ENCODE measurements around the gene FAM199X.
"Not testable (repeated sequence)": the region's sequence is repeated elsewhere in the genome, so short reads cannot be mapped to it uniquely, and the experiment has no call there.

The FAM199X gene

DNA sequence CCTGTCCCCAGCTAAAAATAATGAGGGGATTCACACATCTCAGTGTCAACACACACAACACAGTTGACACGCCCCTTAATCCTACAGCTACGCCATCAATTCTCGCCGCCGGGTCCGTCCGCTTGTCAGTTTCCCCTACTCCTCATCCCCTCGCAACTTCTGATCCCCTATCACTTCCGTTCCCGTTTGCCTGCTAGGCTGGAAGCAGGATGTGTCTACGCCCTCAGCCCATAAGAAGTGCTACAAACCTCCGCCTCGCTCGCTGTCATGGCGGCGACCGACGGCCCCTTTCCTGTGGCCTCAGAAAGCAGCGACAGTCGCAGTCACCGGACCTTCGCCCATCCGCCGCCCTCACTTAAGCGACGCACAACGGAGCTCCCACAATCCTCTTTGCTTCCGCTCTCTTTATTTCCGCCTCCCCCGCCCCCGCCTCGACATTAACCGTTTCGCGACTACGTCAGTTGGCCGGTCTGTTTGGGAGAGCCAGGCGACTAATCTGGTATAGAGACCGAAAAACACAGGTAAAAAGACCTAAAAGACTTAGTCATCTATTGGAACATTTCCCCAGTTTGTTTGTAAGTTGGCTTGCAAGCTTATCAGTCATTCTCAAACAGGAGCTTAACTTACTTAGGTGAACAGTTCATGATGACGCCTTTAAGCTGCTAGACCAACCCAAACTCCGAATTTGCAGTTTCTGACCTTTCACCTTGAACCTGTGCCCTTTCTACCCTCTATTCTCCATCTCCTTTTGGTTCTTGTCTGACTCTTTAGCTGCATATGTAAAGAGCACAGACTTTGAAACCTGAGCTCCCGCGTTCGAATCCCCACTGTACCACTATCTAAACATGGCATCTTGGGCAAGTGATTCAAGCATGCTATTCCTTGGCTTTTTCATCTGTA lies 9.4 kb upstream of the FAM199X start, which contains the start of gene SLC25A53:
Gene SLC25A53 (minus strand): TSS at position 380 of the 900 bp plus-strand sequence. CDS start 51,752 bp downstream, outside the sequence.
- TF ChIP-seq POLR2A (IDR thresholded peaks at IDR 0.05; ENCODE audit: low read depth, low read length), result no peak; the same call in 1 of the 2 replicates
- peak; percentile 19 for DNase-seq (ENCODE audit: insufficient read length, low spot score)
- FAIRE-seq, result peak; percentile 78

DNA sequence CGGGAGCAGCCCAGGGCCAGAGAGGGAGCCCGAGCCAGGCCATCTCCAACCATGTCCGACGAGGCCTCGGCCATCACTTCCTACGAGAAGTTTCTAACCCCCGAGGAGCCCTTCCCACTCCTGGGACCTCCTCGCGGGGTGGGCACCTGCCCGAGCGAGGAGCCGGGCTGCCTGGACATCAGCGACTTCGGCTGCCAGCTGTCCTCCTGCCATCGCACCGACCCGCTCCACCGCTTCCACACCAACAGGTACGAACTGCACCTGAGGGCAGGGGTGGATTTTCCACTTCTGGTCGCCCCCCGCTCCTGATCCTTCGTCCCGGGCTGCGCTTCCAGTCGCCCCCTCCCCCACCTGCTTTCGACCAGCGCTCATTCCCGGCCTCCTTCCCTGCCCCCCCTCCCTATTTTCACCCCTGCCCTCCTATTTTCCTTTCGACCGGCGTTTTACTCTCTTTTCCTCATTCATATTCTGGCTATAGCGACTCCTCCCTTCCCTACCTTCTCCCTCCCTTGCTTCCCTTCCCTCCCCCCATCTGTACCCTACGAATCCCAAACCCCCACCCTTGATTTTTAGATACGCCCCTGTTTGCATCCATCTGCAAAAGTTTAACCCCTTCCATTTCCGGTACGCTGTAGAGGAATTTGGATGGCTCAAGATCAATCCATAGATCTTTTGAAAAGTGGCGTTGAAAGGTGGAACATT lies 633 bp downstream of the FAM199X start:
- DNase-seq (ENCODE audit: insufficient read length, low spot score), result no peak
- no peak for FAIRE-seq
- TF ChIP-seq POLR2A (IDR thresholded peaks at IDR 0.05; ENCODE audit: low read depth, low read length), result no peak

DNA sequence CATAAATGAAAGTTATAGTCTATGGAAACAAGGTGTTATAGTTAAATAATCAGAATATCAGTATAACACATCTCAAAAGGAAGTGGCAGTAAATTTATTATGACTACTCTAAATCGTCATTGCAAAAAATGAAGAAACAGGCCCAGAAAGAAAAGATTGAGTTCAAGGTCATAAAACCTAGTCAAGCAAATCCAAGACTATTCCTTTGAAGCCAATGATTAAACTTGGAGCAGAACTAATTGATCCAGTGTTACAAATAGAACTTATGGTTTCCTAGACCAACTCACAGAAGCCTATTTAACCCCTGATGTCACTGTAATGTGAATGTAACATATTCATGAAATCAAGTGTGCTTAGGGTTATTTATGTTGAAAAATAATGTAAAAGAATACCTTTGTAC lies 1.9 kb downstream of the FAM199X start:
- FAIRE-seq (no peak), DNase-seq (ENCODE audit: insufficient read length, low spot score) (no peak)
- TF ChIP-seq POLR2A (IDR thresholded peaks at IDR 0.05; ENCODE audit: low read depth, low read length), result no peak

DNA sequence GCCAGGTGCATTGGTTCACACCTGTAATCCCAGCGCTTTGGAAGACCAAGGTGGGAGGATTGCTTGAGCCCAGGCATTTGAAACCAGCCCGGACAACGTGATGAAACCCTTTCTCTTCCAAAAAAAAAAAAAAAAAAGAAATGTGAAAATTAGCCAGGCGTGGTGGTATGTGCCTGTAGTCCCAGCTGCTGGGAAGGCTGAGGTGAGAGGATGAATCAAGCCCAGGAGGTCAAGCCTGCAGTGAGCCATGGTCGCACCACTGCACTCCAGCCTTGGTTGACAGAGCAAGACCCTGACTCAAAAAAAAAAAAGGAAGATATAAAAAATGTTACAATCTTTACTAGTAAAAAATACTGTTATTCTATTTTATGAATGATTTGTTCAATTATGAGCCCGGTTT lies 5.9 kb downstream of the FAM199X start:
- no peak for TF ChIP-seq POLR2A (IDR thresholded peaks at IDR 0.05; ENCODE audit: low read depth, low read length)
- FAIRE-seq, result no peak
- DNase-seq (ENCODE audit: insufficient read length, low spot score), result no peak

DNA sequence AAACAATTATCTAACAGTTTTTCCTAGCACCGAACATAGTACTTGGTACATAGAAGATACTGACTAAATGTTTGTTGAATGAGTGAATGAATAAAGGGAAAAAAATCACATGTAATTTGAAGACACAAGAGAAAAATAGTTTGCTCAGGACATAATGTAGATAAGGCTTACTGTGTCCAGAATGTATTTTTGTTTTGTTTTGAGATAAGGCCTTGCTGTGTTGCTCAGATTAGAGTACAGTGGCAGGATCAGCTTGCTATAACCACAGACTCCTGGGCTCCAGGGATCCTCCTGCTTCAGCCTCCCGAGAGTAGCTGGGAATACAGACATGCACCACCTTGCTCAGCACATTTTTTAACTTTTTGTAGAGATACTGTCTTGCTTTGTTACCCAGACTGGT lies 6.5 kb downstream of the FAM199X start:
- DNase-seq (ENCODE audit: insufficient read length, low spot score) (no peak), FAIRE-seq (no peak)
- no peak for TF ChIP-seq POLR2A (IDR thresholded peaks at IDR 0.05; ENCODE audit: low read depth, low read length)

DNA sequence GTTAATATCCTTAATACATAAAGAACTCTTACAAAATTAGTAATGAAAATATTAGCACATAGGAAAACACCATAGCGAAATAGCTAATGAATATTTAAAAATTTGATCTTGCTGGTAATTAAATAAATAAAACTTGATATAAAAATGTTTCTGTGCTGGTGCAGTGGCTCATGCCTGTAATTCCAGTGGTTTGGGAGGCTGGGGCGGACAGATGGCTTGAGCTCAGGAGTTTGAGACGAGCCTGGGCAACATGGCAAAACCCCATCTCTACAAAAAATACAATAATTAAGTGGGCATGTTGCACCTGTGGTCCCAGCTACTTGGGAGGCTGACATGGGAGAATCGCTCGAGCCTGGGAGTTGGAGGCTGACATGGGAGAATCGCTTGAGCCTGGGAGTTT lies 7.6 kb downstream of the FAM199X start:
- TF ChIP-seq POLR2A (IDR thresholded peaks at IDR 0.05; ENCODE audit: low read depth, low read length), result no peak
- DNase-seq (ENCODE audit: insufficient read length, low spot score) (no peak), FAIRE-seq (no peak)

DNA sequence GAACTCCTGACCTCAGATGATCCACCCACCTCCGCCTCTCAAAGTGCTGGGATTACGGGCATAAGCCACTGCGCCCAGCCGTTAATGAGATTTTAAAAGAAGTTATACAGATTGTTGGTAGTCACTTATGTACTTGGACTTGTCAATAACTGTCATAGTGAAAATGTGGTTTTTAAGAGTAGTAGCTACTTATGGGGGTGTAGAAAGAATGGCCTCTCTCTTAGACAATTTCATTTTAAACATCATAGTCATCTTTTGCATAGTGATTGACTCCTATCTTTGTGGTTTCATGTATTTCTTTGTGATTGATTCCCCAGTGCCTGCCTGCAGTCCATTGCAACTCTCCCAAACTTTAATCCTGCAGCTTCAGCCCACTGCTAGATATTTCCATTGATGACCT lies 17.4 kb downstream of the FAM199X start:
- FAIRE-seq, result no peak
- no peak for DNase-seq (ENCODE audit: insufficient read length, low spot score)
- no peak for TF ChIP-seq POLR2A (IDR thresholded peaks at IDR 0.05; ENCODE audit: low read depth, low read length)

DNA sequence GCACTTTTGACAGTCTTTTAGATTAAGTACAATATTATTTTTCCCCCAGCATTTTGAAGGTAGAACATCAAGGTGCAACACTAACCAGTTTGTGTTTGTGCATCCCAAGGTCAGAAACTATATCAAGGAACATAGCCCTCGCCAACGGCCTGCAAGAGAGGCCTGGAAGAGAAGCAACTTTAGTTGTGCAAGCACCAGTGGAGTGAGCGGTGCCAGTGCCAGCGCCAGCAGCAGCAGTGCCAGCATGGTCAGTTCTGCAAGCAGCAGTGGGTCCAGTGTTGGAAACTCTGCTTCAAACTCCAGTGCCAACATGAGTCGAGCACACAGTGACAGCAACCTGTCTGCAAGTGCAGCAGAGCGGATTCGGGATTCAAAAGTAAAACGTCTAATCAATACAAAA lies 21.7 kb downstream of the FAM199X start:
- TF ChIP-seq POLR2A (IDR thresholded peaks at IDR 0.05; ENCODE audit: low read depth, low read length), result no peak
- DNase-seq (ENCODE audit: insufficient read length, low spot score), result no peak
- no peak for FAIRE-seq

DNA sequence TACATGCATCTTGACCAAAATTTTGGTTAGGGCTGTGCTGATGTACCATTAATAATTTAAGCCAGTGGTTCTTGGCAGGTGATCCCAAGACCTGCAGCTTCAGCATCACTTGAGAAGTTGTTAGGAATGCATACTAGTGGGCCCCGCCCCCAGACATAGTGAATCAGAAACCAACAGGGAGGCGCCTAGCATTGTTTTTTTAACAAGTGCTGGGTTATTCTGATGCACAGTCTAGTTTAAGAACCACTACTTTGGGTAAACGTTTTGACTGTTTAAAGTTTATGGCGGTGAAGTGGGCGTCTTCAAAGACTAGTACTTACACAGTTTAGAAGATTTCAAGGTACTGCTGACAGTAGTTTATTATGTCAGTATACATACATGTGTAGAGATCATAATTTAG lies 23.6 kb downstream of the FAM199X start:
- no peak for TF ChIP-seq POLR2A (IDR thresholded peaks at IDR 0.05; ENCODE audit: low read depth, low read length)
- no peak for DNase-seq (ENCODE audit: insufficient read length, low spot score)
- no peak for FAIRE-seq

DNA sequence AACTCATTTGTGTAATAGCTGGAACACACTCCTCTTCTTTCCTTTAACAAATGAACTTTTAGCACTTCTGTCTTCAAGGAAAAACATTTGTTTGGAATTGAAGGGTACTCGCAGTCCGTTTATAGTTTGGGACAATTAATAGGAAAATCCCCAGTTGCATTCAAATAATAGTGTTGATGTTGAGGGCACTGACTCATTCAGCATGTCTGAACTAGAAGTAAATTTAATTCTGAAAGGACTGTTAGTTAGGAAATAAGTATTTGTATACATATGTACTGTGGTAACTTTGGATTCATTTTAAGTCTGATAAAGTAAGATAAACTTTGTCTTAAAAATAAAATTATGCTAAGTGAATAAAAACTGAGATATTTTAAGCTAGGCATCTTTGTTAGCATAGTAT lies 27.2 kb downstream of the FAM199X start:
- no peak for TF ChIP-seq POLR2A (IDR thresholded peaks at IDR 0.05; ENCODE audit: low read depth, low read length)
- no peak for DNase-seq (ENCODE audit: insufficient read length, low spot score)
- FAIRE-seq, result no peak

DNA sequence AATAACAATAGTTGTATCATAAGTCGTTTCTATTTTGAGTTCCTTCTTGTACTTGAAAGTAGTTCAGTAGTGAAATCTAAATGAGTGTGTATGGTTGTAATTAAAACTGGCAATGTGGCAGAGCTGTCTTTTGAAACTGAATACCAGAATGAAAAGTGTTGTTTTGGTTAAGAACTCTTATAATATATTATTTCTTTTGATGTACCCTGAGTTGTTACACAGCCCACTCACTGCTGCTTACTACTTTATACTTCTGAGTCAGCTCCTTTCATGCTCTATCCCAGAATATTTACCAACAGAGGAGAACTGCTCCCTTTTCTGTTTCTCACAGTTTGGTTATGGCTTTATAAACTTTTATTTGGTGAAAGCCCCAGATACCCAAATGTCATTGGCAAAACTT lies 28.8 kb downstream of the FAM199X start:
- FAIRE-seq (no peak), DNase-seq (ENCODE audit: insufficient read length, low spot score) (no peak)
- TF ChIP-seq POLR2A (IDR thresholded peaks at IDR 0.05; ENCODE audit: low read depth, low read length), result no peak

DNA sequence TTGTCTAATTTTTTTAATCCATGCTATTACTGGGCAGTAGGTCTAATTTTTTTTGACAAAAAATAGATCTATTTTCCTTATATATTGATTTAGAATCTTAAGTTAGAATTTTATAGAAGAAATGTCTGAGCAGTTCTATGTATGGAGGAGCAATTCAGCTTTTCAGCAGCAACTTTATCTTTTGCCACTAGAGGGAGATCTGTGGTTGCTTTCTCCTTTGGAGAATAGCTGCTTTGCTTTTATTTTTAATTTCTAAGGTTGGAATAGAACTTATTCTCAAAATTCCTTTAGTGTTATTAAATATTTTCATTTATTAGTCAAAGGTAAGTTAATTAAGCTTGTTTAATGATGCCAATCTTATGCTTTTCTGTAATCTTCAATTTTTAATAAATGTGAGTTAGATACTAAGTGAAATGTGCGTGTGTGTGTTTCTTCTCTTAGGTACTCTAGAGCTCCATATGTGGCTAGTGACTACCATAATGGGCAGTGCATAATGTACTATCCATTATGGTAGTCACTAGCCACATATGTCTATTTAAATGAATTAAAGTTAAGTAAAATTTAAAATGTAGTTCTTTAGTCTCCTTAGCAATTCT lies 29.3 kb downstream of the FAM199X start:
- DNase-seq (ENCODE audit: insufficient read length, low spot score) (no peak), FAIRE-seq (no peak)
- TF ChIP-seq POLR2A (IDR thresholded peaks at IDR 0.05; ENCODE audit: low read depth, low read length), result no peak

DNA sequence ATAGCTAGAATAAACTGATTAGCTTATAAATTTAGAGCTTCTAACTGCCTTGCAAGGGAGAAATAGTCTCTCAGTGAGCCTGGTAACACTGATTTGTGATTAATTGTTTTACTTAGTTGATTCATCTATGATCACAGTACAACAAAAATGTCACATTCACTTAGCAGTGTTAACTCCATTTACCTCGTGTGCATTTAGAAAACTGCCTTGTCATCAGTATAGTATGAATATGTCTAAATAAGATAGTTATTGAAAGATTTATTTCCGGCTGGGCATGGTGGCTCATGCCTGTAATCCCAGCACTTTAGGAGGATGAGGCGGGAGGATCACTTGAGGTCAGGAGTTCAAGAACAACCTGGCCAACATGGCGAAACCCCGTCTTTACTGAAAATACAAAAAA lies 39.3 kb downstream of the FAM199X start:
- TF ChIP-seq POLR2A (IDR thresholded peaks at IDR 0.05; ENCODE audit: low read depth, low read length), result no peak
- FAIRE-seq (no peak), DNase-seq (ENCODE audit: insufficient read length, low spot score) (no peak)

DNA sequence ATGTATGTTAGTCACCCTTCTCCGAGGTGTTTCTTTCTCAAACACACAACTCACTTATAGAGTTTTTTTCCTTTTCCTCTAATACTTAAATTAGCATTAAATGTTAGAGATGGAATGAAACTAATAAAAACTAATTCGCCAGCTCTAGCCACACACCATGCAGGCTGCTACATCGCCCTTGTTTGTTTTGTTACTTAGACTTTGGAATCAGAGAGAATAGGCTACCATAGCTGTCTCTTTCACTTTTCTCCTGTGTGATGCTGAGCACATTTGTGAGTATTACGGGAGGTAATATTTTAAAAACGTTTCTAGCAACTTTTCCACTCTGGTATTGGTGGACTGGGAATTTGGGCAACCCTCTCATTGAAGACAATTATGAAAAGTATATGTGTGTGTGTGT lies 44.9 kb downstream of the FAM199X start:
- no peak for FAIRE-seq
- TF ChIP-seq POLR2A (IDR thresholded peaks at IDR 0.05; ENCODE audit: low read depth, low read length), result no peak
- no peak for DNase-seq (ENCODE audit: insufficient read length, low spot score)

DNA sequence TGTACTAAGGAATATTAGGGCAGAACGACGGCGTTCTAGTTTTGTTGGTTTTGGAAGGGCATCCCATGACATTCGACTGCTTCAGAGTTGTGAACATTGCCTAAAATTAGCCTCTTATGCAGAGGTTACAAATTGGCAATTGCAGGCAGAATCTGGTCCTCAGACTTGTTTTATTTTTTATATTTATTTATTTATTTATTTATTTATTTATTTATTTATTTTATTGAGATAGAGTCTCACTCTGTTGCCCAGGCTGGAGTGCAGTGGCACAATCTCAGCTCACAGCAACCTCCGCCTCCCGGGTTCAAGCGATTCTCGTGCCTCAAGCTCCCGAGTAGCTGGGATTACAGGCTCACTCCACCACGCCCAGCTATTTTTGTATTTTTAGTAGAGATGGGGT lies 63.8 kb downstream of the FAM199X start:
- DNase-seq (ENCODE audit: insufficient read length, low spot score), result not testable (repeated sequence)

More for the DNA sequence above, 63.8 kb downstream of the FAM199X start:
- FAIRE-seq, result not testable (repeated sequence)
